Iris pigment epithelial cell (primary cell): Measurements from ENCODE around the gene CCN2.
"Not testable (repeated sequence)": the region's sequence is repeated elsewhere in the genome, so short reads cannot be mapped to it uniquely, and the experiment has no call there.

Experiments used
- DNase-seq: peaks from one replicate; pipeline ENCODE4 v3.0.0-alpha.2; 2011; ENCODE audit warnings: low read depth

CCN2 gene

DNA sequence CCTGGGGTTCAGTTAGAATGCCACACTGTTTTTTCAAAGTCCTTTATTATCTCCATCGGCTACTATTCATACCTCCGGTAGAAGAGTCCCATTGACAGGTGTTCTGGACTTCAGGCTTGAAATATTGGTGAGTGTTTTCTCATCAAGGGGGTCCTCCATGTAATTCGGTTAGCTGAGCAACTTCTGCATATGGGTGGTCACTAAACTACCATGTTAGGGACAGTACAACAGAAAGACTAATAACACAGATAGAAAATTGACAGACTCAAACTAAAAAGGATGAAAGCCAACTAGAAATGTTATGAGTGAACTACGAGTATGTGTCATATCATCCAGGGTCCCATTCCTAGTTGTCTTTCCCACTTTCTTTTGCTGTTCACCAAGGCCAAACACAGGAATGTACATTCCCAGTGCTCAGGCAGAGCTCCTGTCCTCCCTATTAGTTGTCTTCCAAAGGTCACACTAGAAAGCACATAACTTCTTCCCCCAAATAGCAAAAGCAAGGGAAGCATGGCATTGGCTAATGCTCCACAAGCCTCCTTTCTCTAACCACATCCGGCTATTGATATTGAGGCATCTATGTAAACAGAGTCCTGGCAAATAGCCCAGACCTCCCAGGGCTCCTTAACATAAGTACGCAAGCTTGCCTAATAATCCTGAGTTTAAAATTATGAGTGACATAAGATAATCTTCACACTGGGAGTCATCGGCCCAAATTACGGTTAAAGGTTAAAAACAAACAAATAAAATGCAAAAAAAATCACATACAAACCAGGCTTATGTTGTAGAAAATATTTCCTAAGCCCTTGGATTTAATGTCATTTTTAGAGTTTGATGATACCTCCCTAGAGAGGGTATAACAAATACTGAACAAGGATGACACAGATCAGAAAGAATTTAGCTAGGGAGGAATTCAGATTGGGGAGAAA, 13.2 kb downstream of the CCN2 start:
- DNase-seq, result peak; percentile 99

DNA sequence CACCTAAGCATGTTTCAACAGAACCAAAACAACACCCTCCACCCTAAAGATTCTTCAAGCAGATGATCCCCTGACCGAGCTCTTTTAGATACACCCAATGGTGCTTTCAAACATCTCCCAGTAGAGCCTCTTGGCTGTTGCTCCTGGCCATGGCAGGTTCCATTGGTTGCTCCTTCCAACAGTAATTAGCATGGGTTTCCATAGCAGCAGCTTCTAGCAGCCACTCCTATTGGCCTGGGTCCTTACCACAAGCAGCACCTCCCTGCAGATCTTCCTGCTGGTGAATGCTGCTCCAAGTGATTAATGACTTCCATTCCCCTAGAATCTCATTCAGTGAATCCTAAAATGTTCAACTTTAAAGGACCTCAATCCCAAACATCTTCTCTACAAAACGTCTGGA, 13.9 kb downstream of the CCN2 start:
- DNase-seq, result no peak

DNA sequence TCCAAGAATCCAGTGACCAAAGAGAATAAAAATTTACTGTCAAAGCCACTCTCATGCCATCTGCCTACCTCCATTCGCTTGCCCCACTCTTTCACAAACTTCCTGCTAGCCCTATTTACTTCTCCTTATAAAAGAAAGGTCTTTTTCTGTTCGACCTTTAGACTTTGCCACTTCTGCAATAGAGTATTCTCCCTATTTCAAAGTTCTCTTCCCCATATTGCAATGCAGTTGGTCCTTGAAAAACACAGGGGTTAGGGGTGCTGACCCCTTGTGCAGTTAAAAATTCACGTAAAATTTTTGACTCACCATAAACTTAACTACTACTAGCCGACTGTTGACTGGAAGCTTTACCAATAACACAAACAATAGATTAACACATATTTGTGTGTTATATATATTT, 15.0 kb downstream of the CCN2 start:
- DNase-seq, result no peak

DNA sequence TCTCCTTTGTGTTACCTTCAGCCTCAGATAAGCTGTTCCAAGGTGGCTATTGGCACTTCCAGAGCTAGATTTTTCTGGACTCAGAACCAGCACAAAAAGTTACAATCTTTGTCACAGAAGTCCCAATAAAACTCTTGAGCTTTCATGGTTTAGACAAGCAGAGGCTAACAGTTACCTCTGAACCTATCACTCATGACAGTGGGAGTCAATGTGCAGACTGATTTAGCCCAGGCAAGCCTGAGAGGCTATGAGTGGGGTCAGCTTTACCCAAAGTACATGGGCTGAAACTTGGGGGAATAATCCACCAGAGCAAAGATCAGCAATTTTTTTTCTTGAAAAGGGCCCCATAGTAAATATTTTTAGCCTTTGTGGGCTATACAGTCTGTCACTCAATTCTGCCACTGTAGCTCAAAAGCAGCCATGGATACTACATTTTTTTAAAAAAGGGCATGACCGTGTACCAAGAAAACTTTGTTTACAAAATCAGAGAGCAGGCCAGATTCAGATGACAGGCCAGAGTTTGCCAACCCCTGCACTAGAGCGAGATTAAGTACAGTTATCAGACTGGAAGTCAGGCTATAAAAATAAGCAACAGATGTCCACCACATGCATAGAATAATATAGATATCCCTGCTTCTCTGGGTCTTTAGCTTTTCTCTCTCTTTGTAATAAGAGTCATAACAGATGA, 20.0 kb downstream of the CCN2 start:
- peak; percentile 47 for DNase-seq

DNA sequence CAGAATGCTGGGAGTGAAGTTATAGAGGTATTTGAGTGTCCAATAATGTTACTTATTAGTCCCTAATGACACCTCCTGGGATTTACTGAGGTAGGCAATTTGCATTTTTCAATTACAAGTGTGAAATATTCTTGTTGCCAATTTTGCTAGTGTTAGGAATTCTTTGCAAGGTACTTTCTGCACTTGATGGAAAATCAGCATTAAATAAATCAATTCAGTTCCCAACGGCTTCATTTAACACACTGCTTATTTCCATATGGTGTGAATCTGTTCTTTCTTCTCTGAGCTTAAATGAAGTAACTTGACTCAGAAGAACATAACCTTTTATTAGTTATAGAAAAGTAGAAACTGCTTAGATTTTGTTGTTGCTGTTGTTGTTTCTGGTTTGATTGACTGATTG, 21.2 kb downstream of the CCN2 start:
- DNase-seq, result no peak

DNA sequence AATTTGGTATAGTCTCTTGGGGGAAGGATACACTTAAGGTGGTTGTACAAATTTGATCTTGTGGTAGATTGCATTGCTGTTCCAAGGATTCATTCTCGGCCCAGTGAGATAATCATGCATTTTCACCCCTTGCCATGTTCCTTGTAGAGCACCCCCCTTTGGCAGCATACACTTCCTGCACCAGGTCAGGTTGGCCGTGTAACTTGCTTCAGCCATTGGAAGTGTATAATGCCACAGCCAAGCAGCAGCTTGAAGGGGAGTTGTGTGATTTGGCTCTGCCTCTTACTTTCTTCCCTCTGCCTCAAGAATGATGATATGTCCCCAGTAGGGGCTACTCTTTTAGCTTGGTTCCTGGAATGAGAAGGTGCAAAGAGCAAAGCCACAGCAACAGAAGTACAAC, 21.9 kb downstream of the CCN2 start:
- DNase-seq, result no peak

DNA sequence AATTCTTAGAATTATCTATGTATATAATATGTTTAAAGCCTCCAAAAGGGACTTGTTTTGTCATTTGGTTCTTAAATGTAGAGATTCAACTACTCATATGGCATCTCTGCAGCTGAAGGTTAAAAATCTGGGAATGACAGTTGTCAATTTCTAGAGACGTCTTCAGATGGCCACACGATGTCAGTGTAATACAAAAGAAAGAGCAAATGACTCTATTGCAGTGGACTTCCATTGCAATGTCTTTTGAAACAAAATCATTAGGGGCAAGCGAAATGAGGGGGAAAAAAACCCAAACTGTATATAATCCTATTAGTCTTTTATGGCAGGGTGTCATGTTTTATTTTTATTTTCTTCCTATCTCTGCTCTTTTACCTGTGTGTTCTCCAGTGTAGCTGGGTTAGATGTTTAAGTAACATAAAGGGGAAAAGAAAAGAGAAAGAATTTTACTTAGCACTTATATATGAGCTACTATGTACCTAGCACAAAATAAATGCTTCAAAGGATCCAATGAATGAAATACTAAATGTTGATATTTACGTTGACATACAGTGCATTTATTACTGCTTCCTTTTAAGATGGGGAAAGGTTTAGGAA, 26.2 kb downstream of the CCN2 start:
- peak; percentile 60 for DNase-seq

DNA sequence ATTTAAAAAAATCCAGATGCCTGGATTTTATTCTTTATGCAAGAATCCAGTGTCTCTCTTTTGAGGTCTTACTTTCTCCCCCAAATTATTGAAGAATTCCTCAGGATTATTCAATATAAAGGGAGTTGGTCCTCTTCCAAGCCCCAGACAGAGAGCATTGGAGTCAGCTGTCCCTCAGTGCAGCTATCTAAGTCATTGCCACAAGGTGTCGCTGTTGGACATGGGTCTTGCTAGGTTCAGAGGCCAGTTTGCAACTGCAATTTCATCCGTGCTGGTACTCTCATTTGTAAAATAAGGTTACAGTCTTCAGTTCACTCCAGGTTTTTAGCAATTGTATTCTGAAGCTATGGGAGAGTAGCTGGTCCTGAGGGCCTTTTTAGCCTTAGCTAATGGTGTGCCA, 27.8 kb downstream of the CCN2 start:
- DNase-seq, result peak; percentile 59

DNA sequence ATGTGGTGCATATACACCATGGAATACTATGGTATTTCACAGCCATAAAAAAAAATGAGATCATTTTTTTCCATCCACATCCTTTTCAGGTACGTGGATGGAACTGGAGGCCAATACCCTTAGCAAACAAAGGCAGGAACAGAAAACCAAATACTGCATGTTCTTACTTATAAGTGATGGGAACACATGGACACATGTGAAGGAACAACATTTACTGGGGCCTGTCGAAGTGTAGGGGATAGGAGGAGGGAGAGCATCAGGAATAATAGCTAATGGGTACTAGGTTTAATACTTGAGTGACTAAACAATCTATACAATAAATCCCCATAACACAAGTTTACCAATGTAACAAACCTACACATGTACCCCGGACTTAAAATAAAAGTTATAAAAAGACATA, 30.5 kb downstream of the CCN2 start:
- DNase-seq, result no peak

DNA sequence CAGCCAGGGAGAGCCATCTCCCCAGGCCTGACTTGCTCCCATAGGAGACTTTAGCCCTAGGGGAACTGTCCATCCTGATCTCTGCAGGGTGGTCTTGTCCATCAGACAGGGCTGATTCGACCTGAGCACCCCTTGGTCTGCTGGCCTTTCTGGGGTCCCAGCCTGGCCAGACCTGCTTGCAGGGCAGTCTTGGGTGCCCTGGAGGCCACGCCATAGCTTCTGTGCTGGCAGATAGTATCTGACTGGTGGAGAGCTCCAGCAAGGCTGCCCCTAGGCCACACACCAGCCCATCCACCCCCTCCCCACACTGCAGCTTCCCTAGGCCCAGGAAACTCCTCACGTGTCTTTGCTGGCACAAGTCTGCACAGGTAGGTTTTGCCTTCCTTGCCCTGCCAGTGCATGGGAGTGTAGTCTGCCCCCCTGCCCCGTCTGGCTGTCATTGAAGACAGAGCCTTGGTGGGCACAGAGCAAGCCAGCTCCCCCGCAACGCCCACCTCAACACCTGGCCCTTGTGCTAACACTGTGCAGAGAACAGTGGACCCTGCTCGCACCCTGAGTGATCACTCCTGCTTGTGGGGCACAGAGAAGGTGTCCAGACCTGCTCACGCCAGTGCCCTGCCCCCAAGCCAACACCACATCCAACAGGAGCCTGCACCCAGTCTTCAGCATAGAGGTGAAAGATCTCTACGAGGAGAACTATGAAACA, 32.4 kb downstream of the CCN2 start:
- no peak for DNase-seq

DNA sequence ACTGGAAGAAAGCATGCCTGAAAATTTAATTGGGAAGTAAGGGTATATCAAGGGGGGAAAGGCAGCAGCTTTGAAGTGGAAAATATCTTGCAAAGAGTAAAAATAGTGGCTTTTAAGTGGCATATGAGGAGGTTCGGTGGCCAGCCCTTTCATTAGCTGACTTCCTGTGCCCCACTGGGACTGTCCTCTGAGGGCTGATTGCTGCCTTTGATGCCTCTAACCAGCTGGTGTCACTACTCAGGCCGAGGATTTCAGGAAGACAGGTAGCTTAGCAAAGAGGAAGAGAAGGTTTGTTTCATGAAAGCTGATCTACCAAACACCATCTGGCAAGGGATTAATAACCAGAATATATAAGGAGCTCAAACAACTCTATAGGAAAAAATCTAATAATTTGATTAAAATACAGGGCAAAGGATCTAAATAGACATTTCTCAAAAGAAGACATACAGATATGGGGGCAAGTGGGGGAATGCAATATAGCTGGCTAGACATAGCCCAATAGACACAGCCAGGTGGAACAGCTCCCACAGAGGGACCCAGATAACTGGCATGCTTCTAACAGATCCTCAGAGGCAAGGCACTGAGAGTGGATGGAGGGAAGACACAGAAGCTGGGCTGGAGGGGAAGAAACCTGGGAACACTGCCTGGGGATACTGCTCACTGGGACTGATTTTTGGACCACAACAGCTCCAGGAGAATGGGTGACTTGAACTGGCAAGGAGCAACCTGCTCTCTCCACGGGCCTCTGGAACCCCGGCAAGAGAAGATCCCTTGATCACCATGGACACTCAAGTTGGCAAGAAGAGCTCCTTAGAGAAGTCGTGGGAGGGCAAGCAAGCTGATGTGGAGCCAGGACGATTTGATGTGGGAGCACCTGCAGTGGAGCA, 33.2 kb downstream of the CCN2 start:
- DNase-seq, result no peak

DNA sequence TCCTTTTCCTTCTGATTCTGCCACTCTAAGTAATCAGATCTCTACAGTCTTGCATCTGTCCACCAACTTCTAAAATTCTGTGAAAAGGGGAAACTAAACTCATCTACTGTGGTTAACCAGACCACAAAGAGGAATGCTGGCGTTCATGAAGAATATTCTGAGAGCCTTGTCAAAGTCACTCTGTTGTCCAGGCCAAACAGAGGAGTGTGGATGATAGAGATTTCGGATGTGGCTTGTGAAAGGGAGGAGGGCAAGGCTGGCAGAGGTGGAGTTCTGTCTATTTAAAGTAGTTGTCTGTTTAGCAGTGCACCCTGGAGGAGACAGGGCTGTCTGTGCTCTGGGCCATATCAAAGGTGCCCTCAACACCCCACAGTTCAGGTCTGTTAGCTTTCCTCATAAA, 33.9 kb downstream of the CCN2 start:
- DNase-seq, result peak; percentile 41

DNA sequence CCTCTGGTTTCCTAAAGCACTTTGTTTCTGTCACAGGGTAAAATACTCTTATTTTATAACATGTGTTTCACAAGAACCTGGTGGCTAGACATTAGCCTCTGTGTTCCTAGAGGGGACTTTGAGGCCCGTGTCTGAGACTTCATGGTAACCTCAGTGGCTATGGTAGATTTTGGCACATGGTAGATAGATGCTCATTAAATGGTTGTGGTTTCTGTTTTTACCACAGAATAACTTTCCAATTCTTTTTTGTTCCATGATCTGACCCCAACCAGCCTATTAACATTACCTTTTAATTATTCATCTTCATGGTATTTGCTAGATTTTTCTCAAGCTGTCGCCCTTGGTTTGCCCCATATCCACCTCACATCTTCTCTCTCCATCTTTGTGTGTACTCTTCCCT, 34.3 kb downstream of the CCN2 start:
- no peak for DNase-seq

DNA sequence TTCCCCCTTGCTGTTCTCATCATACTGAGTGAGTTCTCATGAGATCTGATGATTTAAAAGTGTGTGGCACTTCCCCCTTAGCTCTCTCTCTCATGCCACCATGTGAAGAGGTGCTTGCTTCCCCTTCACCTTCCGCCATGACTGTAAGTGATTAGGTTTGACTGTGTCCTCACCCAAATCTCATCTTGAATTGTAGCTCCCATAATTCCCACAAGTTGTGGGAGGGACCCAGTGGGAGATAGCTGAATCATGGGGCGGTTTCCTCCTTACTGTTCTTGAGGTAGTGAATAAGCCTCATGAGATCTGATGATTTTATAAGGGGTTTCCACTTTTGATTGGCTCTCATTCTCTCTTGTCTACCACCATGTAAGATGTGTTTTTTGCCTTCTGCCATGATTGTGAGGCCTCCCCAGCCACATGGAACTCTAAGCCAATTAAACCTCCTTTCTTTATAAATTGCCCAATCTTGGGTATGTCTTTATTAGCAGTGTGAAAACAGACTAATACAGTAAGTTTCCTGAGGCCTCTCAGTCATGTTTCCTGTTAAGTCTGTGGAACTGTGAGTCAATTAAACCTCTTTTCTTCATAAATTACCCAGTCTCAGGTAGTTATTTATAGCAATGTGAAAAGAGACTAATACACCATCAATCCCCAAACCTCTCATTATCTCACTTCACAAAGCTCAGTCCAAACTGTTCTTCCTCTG, 34.9 kb downstream of the CCN2 start:
- not testable (repeated sequence) for DNase-seq

DNA sequence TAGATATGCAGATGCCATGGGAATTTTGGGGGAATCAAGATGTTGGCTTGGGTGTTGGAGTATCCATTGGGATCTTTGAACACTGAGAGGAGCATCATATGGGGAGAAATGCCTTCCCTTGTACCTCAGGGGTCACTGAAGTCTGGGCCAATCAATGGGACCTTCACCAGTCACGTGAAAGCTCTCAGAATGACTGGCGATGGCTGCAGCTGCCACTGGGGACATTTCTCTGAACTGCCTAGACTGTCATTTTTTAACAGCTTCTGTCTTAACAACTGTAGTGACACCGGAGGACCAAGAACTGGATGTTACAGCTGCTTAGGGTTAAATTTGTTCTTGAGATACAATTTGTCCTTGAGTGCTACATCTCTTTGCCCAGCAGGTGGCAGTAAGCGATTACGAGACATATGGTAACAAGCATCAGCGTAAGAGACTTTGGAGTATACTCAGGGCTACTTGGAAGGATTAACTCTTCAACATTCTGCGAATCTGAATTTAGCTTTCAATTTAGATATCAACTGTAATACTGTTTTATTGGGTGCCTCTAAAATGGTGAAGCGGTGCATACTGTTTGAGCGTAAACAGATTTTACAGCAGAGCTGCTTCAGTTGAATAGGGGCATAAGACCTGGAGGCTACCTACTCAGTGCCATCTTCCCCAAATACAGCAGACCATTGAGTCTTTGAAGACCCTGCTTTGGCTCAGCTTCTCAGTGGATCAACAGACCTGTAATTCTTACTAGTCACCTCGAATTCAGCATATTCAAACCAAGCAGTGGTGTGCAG, 36.0 kb downstream of the CCN2 start:
- peak; percentile 84 for DNase-seq

DNA sequence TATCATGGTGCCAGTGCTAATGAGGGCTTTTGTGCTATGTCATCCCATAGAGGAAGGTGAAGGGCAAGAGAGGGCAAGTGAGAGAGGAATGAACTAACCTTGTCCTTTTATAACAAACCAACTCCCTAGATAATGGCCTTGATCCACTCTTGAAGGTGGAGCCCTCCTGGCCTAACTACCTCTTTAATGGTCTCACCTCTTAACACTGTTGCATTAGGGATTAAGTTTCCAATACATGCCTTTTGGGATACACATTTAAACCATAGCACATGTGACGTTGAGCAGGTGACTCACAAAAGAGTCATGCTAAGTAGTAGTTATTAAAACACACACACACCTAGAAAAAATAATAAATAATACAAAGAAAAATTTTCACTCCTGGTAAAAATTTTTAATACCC, 36.9 kb downstream of the CCN2 start:
- DNase-seq, result peak; percentile 31

DNA sequence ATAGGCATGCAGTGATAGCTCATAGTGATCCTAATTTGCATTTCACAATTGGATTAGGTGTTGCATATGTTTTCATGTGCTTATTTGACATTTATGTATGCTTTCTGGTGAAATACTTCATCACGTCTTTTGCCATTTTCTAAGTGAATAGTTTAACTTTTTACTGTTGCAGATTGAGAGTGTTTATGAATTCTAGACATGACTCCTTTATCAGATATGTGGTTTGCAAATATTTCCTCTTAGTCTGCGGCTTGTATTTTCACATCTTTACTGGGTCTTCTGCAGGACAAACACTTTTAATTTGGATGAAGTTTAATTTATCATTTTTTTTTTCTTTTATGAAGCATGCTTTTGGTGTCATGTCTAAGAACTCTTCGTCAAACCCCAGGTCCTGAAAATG, 39.2 kb downstream of the CCN2 start:
- DNase-seq, result peak; percentile 71

DNA sequence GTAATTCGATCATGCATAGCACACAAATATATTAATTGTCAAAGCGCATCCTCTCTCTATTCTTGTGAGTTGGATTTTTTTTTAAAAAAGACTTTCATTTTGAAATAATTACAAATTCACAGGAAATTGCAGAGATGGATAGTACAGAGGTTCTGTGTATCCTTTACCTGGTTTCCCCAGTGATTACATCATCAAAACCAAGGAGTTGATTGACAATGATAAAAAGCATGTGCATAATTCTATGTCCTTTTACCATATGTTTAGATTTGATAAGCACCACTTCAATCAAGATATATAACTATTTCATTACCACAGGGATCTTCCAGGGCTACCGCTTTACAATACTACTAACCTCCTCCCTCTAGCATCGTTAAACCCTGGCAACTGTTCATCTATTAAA, 40.2 kb downstream of the CCN2 start:
- no peak for DNase-seq

DNA sequence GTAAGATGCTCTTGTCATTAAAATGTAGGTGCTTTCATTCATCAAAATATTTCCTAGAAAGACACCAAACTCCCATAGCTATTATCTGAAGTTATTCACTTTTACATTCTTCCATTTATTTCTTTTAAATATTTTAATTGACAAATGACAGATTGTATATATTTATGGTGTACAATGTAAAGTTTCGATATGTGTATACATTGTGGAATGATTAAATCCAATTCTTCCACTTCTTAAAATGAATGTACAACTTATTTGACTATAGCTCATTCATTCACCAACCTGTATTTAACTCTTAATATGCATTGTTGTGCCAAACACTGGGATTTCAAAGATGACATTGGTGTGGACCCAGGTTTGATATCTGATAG, 41.0 kb downstream of the CCN2 start:
- no peak for DNase-seq
